Thymus (tissue), 11 donors: Measurements from ENCODE around the gene R3HDM2. TPM values are rescaled to one million over a fixed set of nuclear protein-coding genes. Genes with fewer than 3 reads are reported as not detected.

ENCODE experiments used
- DNase-seq, 9 donors: peaks; one replicate each; pipeline ENCODE4 v3.0.0-alpha.2; 2013; ENCODE audit warnings: low spot score in 9 of 9, low read depth in 6 of 9, missing footprints in 1 of 9
- H3K27ac ChIP-seq, 2 donors: one replicate each; pipeline ENCODE4 v1.5.1; 2013; ENCODE audit warnings: control low read depth in 1 of 2, low read depth in 1 of 2, low read length in 1 of 2, mild to moderate bottlenecking in 1 of 2, moderate library complexity in 1 of 2
- H3K27me3 ChIP-seq, 2 donors: one replicate each; pipeline ENCODE4 v1.5.1; 2013; ENCODE audit warnings: low read length in 1 of 2; ENCODE audit not compliant: control insufficient read depth in 2 of 2, insufficient read depth in 1 of 2
- H3K36me3 ChIP-seq, 2 donors: one replicate each; pipeline ENCODE4 v1.5.1; 2013; ENCODE audit warnings: low read length in 1 of 2, mild to moderate bottlenecking in 1 of 2, moderate library complexity in 1 of 2; ENCODE audit not compliant: control insufficient read depth in 2 of 2, insufficient read depth in 2 of 2
- H3K4me1 ChIP-seq, 2 donors: one replicate each; pipeline ENCODE4 v1.5.1; 2013; ENCODE audit warnings: low read length in 2 of 2; ENCODE audit not compliant: control insufficient read depth in 2 of 2, insufficient read depth in 2 of 2
- H3K4me3 ChIP-seq, 2 donors: one replicate each; pipeline ENCODE4 v1.5.1; 2013; ENCODE audit warnings: low read length in 2 of 2, control low read depth in 1 of 2, mild to moderate bottlenecking in 1 of 2
- H3K9me3 ChIP-seq, 2 donors: one replicate each; pipeline ENCODE4 v1.5.1; 2013; ENCODE audit warnings: low read length in 1 of 2, mild to moderate bottlenecking in 1 of 2; ENCODE audit not compliant: control insufficient read depth in 2 of 2, insufficient read depth in 1 of 2
- WGBS: extraction: QIAGEN DNeasy Blood & Tissue Kit; methylation state at CpG from one replicate; pipeline ENCODE4 v1.1.7; 2013; 5-methylcytosine and 5-hydroxymethylcytosine counted together
- polyA plus RNA-seq: library from polyadenylated mRNA; stranded (reverse); fragments of 200-250 nt; gene quantifications from one replicate; pipeline ENCODE4 v1.2.3, GENCODE V29; 2013
- total RNA-seq: library from RNA; stranded (reverse); fragments of 120-200 nt; gene quantifications from one replicate; pipeline ENCODE4 v1.2.4, GENCODE V29; 2013
- donor health status: healthy.

Gene R3HDM2
- total and polyA plus RNA-seq, 2 donors = 12.6 to 22.4 TPM

- Histone ChIP-seq H3K36me3 (peaks cover 44 to 50% of the 10 kb centered on the region in 2 donors), H3K27me3 (peaks cover 43 to 50% of the 10 kb centered on the region in 2 donors), H3K9me3 (peaks cover 0 to 23% of the 10 kb centered on the region in 2 donors), H3K4me1 (peaks cover 30 to 52% of the 10 kb centered on the region in 2 donors), H3K4me3 (no peak overlapping the region), H3K27ac (peak overlapping the region in 1 of 2 donors; percentile 57)
- WGBS = 96% methylated on average over 3 of the region's 3 CpGs
- no peak for DNase-seq
These were observed 196.6 kb downstream of the R3HDM2 start for GRCh38 chr12:57234233-57234570.

GRCh38 chr12:57233357-57234232 is 197.2 kb downstream of the R3HDM2 start:
- Histone ChIP-seq H3K9me3 (peaks cover 0 to 21% of the 10 kb centered on the region in 2 donors), H3K4me3 (no peak overlapping the region), H3K27ac (no peak overlapping the region), H3K36me3 (peaks cover 44 to 50% of the 10 kb centered on the region in 2 donors), H3K4me1 (peaks cover 28 to 51% of the 10 kb centered on the region in 2 donors), H3K27me3 (peaks cover 38 to 43% of the 10 kb centered on the region in 2 donors)
- 98% methylated on average over 15 of the region's 15 CpGs for WGBS
- DNase-seq = no peak

GRCh38 chr12:57232156-57232756 is 198.6 kb downstream of the R3HDM2 start:
- 98% methylated on average over 19 of the region's 19 CpGs for WGBS
- peaks cover 27 to 42% of the 10 kb centered on the region in 2 donors for H3K27me3 ChIP-seq
- no peak overlapping the region for H3K27ac ChIP-seq
- DNase-seq = no peak
- H3K4me1 ChIP-seq = peaks cover 22 to 44% of the 10 kb centered on the region in 2 donors
- peaks cover 0 to 18% of the 10 kb centered on the region in 2 donors for H3K9me3 ChIP-seq
- H3K36me3 ChIP-seq = peaks cover 44 to 50% of the 10 kb centered on the region in 2 donors
- no peak overlapping the region for H3K4me3 ChIP-seq

- 99% methylated on average over 13 of the region's 13 CpGs for WGBS
- Histone ChIP-seq H3K4me3 (no peak overlapping the region), H3K27ac (peak overlapping the region in 1 of 2 donors; percentile 40)
These were observed 199.4 kb downstream of the R3HDM2 start for GRCh38 chr12:57231276-57232021.

GRCh38 chr12:57230381-57231155 is 200.3 kb downstream of the R3HDM2 start:
- no peak for DNase-seq
- WGBS = 86% methylated on average over 10 of the region's 10 CpGs
- peaks cover 0 to 9% of the 10 kb centered on the region in 2 donors for H3K9me3 ChIP-seq
- H3K4me1 ChIP-seq = peaks cover 34 to 44% of the 10 kb centered on the region in 2 donors
- peak overlapping the region; percentile 55 to 72 for H3K4me3 ChIP-seq
- H3K27me3 ChIP-seq = peaks cover 20 to 42% of the 10 kb centered on the region in 2 donors
- peaks cover 44 to 46% of the 10 kb centered on the region in 2 donors for H3K36me3 ChIP-seq
- H3K27ac ChIP-seq = no peak overlapping the region

More at GRCh38 chr12:57231276-57232021, 199.4 kb downstream of the R3HDM2 start:
- Histone ChIP-seq H3K27me3 (peaks cover 27 to 42% of the 10 kb centered on the region in 2 donors), H3K4me1 (peaks cover 25 to 42% of the 10 kb centered on the region in 2 donors), H3K9me3 (peaks cover 0 to 11% of the 10 kb centered on the region in 2 donors), H3K36me3 (peaks cover 44 to 50% of the 10 kb centered on the region in 2 donors)
- no peak for DNase-seq

GRCh38 chr12:57229634-57230380 is 201.0 kb downstream of the R3HDM2 start, which contains the start of gene SHMT2:
Gene SHMT2, plus strand, starts transcription at chr12:57229711. Its CDS starts 68 bp downstream, at chr12:57229779.
- no peak within 1 kb of the TSS for H3K27ac ChIP-seq
- H3K4me1 ChIP-seq = peaks cover 35 to 48% of the 10 kb centered on the region in 2 donors

GRCh38 chr12:57229046-57229633 is 201.7 kb downstream of the R3HDM2 start:
- DNase-seq = no peak
- WGBS = 3% methylated on average over 9 of the region's 9 CpGs
- Histone ChIP-seq H3K27ac (no peak overlapping the region), H3K9me3 (peaks cover 5 to 20% of the 10 kb centered on the region in 2 donors), H3K36me3 (peaks cover 32 to 34% of the 10 kb centered on the region in 2 donors), H3K27me3 (peaks cover 24 to 45% of the 10 kb centered on the region in 2 donors), H3K4me3 (peak overlapping the region; percentile 55 to 72), H3K4me1 (peaks cover 35 to 53% of the 10 kb centered on the region in 2 donors)

More at GRCh38 chr12:57229634-57230380, 201.0 kb downstream of the R3HDM2 start, which contains the start of gene SHMT2:
- Histone ChIP-seq H3K4me3 (peak within 1 kb of the TSS; percentile 55 to 72), H3K9me3 (peaks cover 5 to 14% of the 10 kb centered on the region in 2 donors), H3K27me3 (peaks cover 18 to 42% of the 10 kb centered on the region in 2 donors), H3K36me3 (peaks cover 39 to 41% of the 10 kb centered on the region in 2 donors)
- under 1% methylated on average over 42 of the region's 42 CpGs for WGBS
- DNase-seq = peak; percentile 87 to 97 (median 94)
